ENCODE data around the gene TBC1D7.

Gene TBC1D7

DNA sequence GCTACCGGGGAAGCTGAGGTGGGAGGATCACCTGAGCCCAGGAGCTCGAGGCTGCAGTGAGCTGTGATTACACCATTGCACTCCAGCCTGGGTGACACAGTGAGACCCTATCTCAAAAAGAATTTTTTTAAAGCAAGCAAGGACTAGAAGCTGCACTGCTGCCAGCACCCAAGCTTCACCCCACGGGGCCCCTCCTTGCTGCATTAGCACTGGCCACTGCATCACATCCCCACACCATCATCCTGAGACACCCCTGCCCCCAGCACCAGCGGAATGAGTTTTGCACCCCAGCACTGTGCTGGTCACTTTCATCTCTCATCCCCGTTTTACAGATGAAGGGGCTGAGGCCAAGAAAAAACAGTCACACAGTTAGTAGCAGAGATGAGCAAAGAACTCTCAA, 30.9 kb downstream of the TBC1D7 start:
- Histone ChIP-seq H4K20me1 (ENCODE audit: low read depth, low read length) (peaks cover 6% of the 10 kb centered on the region; the same call in 1 of the 2 replicates), H3K27me3 (ENCODE audit: low read length) (no peaks in the 10 kb centered on the region), H3K9me3 (ENCODE audit: insufficient read depth, low read length) (no peaks in the 10 kb centered on the region), H3K27ac (ENCODE audit: low read depth, low read length) (no peak overlapping the region), H3K36me3 (ENCODE audit: low read length) (no peaks in the 10 kb centered on the region), H3F3A (ENCODE audit: insufficient read depth) (peaks cover 14% of the 10 kb centered on the region), H3K9me2 (replicated peaks; ENCODE audit: insufficient read depth, low read length) (no peaks in the 10 kb centered on the region), H3K9ac (ENCODE audit: low read length) (no peak overlapping the region), H2AFZ (ENCODE audit: low read depth, low read length, severe bottlenecking) (no peak overlapping the region), H3K4me3 (ENCODE audit: insufficient read depth, low read length, poor library complexity, severe bottlenecking) (no peak overlapping the region), H3K79me2 (ENCODE audit: insufficient read depth, low read length) (no peaks in the 10 kb centered on the region), H3K4me2 (ENCODE audit: low read depth, low read length, poor library complexity, severe bottlenecking) (no peak overlapping the region)
- TF ChIP-seq, protein P1, sequence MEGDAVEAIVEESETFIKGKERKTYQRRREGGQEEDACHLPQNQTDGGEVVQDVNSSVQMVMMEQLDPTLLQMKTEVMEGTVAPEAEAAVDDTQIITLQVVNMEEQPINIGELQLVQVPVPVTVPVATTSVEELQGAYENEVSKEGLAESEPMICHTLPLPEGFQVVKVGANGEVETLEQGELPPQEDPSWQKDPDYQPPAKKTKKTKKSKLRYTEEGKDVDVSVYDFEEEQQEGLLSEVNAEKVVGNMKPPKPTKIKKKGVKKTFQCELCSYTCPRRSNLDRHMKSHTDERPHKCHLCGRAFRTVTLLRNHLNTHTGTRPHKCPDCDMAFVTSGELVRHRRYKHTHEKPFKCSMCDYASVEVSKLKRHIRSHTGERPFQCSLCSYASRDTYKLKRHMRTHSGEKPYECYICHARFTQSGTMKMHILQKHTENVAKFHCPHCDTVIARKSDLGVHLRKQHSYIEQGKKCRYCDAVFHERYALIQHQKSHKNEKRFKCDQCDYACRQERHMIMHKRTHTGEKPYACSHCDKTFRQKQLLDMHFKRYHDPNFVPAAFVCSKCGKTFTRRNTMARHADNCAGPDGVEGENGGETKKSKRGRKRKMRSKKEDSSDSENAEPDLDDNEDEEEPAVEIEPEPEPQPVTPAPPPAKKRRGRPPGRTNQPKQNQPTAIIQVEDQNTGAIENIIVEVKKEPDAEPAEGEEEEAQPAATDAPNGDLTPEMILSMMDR (IDR thresholded peaks at IDR 0.05; ENCODE audit: insufficient read depth, low read length, poor library complexity, severe bottlenecking) = no peak
- TF ChIP-seq EZH2phosphoT487 (conservative IDR thresholded peaks at IDR 0.05; ENCODE audit: low read length) = no peak

DNA sequence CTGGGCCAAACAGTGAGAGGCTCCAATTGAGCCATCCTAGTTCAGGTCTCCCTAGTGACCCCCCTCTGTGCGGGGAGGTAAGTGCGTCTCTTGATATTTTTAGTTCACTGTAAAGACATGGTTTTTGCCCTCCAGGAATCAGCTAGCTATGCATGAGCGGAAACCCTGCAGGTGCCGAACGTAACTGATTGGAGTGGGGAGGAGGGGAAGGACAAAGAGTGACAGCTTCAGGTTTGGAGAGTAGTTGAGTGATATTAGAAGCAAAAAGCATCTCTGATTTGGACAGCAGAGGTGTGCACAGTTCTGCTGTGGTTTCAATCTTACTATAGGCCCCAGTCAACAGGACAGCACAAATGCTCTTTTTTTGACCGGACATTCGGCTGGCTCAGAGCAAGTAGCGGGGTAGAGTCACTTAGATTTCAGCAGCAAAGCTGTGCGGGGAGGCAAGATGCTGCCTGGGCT, 31.8 kb downstream of the TBC1D7 start:
- Histone ChIP-seq H4K20me1 (ENCODE audit: low read depth, low read length) (peaks cover 6% of the 10 kb centered on the region; the same call in 1 of the 2 replicates), H3K4me2 (ENCODE audit: low read depth, low read length, poor library complexity, severe bottlenecking) (peak overlapping the region; percentile 0)

GRCh38 chr6:13295576-13295975, 32.8 kb downstream of the TBC1D7 start:
- Histone ChIP-seq H3K9ac (ENCODE audit: low read length) (no peak overlapping the region), H3K27me3 (ENCODE audit: low read length) (no peaks in the 10 kb centered on the region), H3K36me3 (ENCODE audit: low read length) (no peaks in the 10 kb centered on the region), H3K9me3 (ENCODE audit: insufficient read depth, low read length) (no peaks in the 10 kb centered on the region), H3F3A (ENCODE audit: insufficient read depth) (peaks cover 14% of the 10 kb centered on the region), H3K9me2 (replicated peaks; ENCODE audit: insufficient read depth, low read length) (no peaks in the 10 kb centered on the region), H3K4me3 (ENCODE audit: insufficient read depth, low read length, poor library complexity, severe bottlenecking) (no peak overlapping the region), H3K27ac (ENCODE audit: low read depth, low read length) (no peak overlapping the region), H3K79me2 (ENCODE audit: insufficient read depth, low read length) (no peaks in the 10 kb centered on the region), H4K20me1 (ENCODE audit: low read depth, low read length) (peaks cover 6% of the 10 kb centered on the region; the same call in 1 of the 2 replicates), H3K4me2 (ENCODE audit: low read depth, low read length, poor library complexity, severe bottlenecking) (peak overlapping the region; percentile 0), H2AFZ (ENCODE audit: low read depth, low read length, severe bottlenecking) (no peak overlapping the region)
- TF ChIP-seq EZH2phosphoT487 (conservative IDR thresholded peaks at IDR 0.05; ENCODE audit: low read length) = no peak
- TF ChIP-seq, protein P1 (IDR thresholded peaks at IDR 0.05; ENCODE audit: insufficient read depth, low read length, poor library complexity, severe bottlenecking) = no peak

More for the DNA sequence above, 31.8 kb downstream of the TBC1D7 start:
- no peaks in the 10 kb centered on the region for H3K36me3 ChIP-seq (ENCODE audit: low read length)
- H3K9me2 ChIP-seq (replicated peaks; ENCODE audit: insufficient read depth, low read length) = no peaks in the 10 kb centered on the region
- H3K27ac ChIP-seq (ENCODE audit: low read depth, low read length) = no peak overlapping the region
- H3F3A ChIP-seq (ENCODE audit: insufficient read depth) = peaks cover 14% of the 10 kb centered on the region
- TF ChIP-seq EZH2phosphoT487 (conservative IDR thresholded peaks at IDR 0.05; ENCODE audit: low read length) = no peak
- TF ChIP-seq, protein P1 (IDR thresholded peaks at IDR 0.05; ENCODE audit: insufficient read depth, low read length, poor library complexity, severe bottlenecking) = no peak
- H3K9me3 ChIP-seq (ENCODE audit: insufficient read depth, low read length) = no peaks in the 10 kb centered on the region
- H3K79me2 ChIP-seq (ENCODE audit: insufficient read depth, low read length) = no peaks in the 10 kb centered on the region
- H2AFZ ChIP-seq (ENCODE audit: low read depth, low read length, severe bottlenecking) = no peak overlapping the region
- no peaks in the 10 kb centered on the region for H3K27me3 ChIP-seq (ENCODE audit: low read length)
- no peak overlapping the region for H3K9ac ChIP-seq (ENCODE audit: low read length)
- no peak overlapping the region for H3K4me3 ChIP-seq (ENCODE audit: insufficient read depth, low read length, poor library complexity, severe bottlenecking)

Data from SU-DHL-6 (cell line).